ENCODE measurements around the gene POC1A.

The POC1A gene

DNA sequence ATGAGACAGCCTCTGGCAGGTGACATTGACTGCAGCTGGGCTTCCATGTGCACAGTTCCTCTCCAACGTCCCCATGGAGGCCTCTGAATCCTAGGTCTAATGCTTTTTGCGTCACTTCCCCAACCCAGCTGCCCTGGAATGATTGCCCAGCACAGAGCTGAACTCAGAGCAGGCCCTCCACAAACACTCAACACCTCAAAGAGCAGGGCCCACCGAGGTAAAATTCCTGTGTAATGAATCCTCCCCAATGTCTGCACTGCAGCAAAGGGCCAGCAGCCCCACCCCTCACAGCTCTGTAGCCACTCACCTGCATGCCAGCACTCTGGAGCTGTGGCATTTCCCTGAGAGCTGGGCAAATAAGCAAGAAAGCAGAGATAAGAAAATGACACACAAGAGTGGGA lies 55.2 kb downstream of the POC1A start:
- no peak for DNase-seq (ENCODE audit: low read depth)

DNA sequence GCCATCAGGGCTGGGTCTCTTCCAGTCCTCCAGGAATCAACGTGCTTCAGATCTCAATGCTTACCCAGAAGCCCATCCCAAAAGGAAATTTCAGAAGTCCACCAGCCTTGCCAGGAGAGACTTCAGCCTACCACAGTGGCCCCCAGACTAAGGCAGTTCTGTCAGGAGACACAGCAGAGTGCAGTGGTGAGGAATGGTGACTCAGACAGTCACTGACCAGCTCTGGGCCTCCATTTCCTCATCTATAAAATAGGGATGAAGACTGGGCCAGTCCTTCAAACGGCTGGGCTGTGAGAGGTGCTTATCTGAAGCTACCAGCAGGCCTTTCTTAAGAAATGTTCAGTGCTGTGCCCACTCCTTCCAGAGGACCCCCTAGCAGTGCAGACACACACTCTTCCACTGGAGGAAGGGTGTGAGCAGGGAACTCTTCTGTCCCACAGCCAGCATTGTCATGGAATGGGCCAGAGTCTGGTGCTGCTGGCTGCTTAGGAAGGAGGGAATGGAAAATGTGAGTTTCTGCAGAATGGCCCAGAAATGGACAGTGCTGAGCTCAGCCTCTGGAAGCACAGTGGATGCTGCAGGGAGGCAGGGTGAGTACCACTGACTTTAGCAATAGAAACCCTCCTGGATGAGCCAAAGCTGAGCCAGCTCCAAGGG lies 56.2 kb downstream of the POC1A start:
- DNase-seq (ENCODE audit: low read depth): no peak

DNA sequence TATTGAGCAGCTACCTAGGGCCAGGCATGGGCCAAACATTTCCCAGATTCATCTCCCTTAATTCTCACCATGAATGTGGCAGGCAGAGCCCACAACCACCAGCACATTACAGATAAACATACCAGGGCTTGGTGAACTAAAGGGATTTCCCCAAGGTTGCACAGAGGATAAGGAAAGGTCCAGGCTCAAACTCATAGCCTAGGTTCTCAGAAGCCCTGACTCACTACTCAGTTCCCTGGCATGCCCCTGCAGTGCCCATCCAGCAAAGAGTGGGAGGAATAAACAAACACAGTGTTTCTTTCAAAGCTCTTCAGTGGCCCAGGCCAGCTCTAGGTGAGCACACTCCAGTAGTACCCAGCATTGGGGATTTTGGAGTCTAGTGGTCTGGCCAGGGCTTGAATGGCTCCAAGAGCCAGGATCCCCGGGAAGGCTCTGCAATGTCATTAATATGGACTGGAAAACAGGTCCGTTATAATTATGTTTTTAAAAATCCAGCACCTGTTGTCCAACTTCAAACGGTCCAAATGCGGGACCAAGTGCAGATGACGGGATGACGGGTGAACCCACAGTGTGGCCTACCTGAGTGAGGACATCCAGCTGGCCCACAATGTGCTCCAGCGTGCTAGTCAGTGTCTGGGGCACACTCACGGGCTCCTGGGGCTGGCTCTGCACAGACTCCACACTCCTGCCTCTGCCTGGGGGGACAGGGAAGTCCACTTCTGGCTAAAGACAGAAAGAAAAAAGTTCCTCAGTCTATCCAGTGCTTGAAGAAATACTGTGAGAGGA lies 58.0 kb downstream of the POC1A start:
- no peak for DNase-seq (ENCODE audit: low read depth)

DNA sequence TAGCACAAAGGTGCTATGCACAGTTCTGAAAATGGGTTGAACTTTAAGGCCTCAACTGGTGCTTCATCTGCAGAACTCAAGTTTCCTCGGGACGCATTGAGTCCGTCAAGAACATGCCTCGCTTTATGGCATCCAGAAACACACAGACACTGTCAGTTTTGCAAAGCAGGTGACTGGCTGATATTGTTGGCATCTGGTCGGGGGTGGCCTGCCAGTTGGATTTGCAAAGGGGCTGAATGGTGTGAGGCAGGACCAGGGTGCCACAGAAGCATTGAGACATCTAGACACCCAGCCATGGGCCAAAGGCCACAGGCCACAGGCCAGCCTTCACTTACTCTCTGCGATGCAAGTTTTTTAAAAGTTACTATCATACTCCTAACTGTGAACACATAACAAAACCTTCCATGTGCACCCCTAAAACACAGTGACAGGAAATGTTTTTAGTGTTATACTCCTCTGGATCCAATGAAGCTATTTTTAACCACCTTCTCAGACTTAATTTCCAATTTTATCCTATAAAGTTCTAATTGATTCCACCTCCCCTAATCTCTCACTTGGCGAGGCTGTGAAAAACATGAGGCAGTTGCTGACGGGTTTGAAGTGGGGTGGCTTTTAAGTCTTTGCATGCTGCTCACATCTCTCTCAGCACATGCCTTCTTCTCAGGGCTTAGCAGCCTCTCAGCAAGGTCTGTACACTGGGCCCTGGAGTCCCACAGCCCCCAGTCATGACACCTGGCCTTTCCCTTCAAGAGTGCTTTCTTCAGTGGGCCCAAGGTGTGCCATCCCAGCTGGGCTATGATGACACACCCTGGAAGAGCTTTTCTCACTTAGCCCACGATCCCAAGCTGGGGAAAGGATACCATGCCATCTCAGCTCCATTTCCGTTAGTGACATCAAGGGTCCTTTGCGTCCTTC lies 59.4 kb downstream of the POC1A start:
- no peak for DNase-seq (ENCODE audit: low read depth)

GRCh38 chr3:52093756-52094545 lies 60.3 kb downstream of the POC1A start:
- DNase-seq (ENCODE audit: low read depth): no peak

- no peak for DNase-seq (ENCODE audit: low read depth)
Observed at GRCh38 chr3:52092891-52093290, 61.3 kb downstream of the POC1A start.

GRCh38 chr3:52092271-52092660 lies 62.0 kb downstream of the POC1A start:
- DNase-seq (ENCODE audit: low read depth): no peak

DNA sequence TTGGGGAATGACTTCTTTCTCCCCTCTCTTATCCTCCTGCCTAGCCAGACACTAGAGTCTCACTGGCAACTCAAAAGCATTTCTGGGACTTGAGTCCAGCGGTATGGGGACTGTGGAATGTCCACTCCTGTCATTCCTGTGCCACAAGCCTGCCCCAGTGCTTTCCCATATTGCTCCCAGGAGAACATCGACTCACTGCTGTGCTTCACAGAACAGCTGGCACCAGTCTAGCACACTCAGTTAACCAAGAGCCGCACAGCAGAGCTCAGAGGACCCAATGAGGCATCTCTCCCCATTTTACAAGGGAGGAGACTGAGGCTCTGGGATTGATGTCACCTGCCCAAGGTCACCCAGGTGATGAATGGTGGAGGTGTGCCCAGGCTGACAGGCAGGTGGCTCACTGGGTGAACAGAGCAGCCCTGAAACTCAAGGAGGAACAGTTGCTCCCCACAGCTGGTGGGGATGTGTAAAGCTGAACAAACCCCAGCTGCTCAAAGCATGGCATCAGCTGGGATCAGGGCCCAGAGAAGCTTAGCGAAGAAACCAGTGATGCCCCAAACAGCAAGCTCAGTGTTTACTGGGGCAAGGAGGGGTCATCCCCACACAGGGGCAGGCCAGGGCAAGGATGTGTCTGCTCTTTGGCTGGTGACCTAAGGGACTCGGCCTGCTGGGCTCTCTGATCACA lies 62.5 kb downstream of the POC1A start:
- no peak for DNase-seq (ENCODE audit: low read depth)

DNA sequence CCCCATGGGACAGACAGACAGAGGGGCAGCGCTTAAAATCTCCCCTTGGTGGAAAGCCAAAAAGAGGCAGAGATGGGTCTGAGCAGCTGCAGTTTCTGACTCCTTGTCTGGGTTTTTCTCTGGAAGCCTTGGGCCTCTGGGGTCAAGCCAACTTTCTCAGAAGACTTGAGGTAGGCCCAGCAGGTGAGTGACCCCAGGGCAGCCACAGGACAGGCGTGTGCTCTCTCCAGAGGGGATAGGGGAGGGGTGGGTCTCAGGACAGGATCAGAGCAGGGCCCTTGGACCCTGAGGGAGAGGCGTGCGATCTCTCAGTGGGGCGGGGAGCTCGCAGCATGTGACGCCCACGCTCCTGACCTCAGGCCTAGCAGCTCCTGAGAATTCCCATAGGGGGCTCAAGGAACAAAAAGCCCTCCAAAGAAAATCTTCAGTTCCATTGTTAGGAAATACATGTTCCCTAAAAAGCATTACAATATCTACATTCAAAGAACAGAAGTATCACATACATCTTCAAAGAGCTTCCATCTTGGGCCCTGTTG lies 63.2 kb downstream of the POC1A start:
- DNase-seq (ENCODE audit: low read depth): no peak

DNA sequence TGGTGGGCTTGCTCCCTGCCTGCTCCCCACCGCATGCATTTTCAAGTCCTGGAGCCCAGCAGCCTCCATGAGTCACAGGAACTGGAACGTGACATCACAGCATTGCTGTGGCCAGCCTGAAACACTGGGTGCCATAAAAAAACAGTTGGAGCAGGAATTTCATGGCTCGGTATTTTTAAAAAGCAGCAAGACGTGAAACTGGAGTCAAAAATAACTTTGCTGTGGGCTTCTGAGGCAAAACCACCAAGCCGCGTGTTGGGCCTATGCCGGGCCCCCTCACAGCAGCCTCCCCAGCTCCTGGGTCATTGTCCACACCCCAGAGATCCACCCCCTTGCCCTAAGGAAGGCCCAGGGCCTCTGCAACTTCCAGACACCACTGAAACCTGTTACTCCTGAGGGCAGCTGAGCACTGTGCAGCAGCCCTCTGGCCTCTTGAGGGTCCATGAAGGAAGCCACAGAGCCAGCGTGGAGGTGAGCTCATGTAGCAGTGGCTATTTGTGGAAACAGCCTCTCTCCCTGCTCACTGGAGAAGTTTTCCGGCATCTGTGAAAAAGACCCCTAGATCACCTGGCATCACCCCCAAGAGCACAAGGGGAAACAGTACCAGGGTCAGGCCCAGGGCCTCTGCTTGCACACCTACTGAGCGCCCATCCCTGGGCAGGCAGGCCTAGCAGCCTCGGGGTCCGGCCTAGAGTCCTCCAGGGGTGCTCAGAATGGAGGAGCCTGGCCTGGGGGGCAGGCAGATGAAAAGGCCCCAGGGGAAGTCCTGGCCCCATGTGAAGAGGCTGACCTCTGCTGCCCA lies 63.9 kb downstream of the POC1A start:
- no peak for DNase-seq (ENCODE audit: low read depth)

- DNase-seq (ENCODE audit: low read depth): no peak
Observed at GRCh38 chr3:52089691-52090090, 64.5 kb downstream of the POC1A start.

- no peak for DNase-seq (ENCODE audit: low read depth)
Observed at GRCh38 chr3:52088445-52089367, 65.5 kb downstream of the POC1A start.

DNA sequence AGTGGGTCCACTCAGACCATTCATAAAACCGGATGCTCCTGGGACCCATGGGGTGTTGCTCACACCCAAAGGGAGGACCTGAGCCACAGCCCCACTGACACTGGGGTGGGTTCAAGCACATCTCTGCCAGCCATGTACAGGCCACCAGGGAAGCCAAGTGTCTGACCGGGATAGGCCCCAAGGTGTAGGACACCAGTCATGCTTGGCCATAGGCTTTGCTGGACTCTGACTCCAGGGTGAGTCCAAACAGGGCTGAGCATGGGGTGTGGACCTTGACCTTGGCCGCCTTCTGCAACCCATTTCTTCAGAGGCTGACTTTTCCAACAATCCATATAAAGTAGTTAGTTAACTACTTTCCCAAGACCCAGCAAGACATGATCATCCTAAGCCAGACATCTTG lies 66.5 kb downstream of the POC1A start:
- DNase-seq (ENCODE audit: low read depth): no peak

- no peak for DNase-seq (ENCODE audit: low read depth)
Observed at GRCh38 chr3:52086976-52087663, 67.1 kb downstream of the POC1A start.

DNA sequence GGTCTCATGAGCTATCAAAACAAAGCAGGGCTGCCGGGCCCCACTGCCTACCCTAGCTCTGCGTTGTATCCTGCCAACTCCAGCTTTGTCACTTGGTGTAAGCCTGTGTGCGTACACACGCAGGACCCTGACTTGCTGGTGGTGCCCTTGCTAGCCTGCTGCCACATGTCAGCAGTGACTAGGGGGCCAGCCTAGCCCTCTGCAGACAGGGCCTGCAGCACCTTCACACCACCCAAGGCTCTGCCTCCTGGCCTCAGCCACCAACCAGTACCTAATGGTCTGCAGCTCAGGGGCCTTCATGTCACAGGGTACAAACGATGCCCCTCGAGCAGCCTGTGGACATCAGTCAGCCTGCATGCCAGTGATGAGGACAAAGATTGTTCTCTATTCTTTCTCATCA lies 67.8 kb downstream of the POC1A start:
- no peak for DNase-seq (ENCODE audit: low read depth)

GRCh38 chr3:52085681-52086282 lies 68.4 kb downstream of the POC1A start:
- DNase-seq (ENCODE audit: low read depth): no peak

- DNase-seq (ENCODE audit: low read depth): no peak
Observed at GRCh38 chr3:52084954-52085680, 69.1 kb downstream of the POC1A start.

Measured in stimulated activated CD8-positive, alpha-beta memory T cell treated with anti-CD3 and anti-CD28 coated beads, Interleukin-12 subunit alpha, Interleukin-12 subunit beta, amount 100 ng/mL, for 4 hours (primary cell).